ENCODE data around the gene HEXIM1. TPM values are rescaled to one million over a fixed set of nuclear protein-coding genes. Genes with fewer than 3 reads are reported as not detected.
A peak's percentile ranks its signal among the peaks of the same experiment; 100 is the strongest.

Gene HEXIM1
- total and polyA plus RNA-seq, 2 donors = 8.8 to 33.9 TPM

DNA sequence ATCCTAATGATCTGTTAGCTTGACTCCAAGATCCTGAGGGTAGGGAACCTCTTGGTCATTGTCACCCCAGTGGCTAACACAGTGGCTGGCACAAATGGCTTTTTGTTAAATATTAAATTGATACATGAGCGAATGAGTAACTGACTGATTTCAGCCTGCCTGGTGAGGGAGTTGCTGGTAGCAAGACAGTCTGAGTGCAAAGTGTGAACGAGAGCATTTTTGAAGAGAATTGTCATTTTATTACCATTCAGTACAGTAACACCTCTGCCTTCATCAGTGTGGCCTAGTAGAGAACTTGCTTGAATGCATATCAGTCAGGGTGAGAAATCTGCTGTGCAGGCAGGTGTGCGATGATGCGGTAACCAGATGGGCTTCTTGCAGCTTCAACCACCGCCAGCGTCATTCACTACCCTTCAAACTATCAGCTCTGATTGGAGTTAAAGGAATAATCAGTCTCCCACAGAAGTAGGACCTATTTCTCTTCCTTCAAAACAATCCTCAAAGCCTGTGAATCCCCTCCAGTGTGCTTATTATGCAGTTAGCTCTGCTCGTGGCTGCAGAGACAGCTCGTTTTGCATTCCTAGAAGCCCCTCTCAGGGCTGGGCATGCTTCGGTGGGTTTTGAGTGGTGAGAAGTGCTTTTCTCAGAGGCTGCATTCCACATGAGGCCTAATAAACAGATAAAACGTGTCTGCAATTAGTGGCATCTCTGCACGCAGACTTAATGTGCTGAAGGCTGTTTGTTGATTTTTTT lies 42.4 kb downstream of the HEXIM1 start:
- Histone ChIP-seq H3K9me3 (ENCODE audit: control insufficient read depth in 2 of 2, insufficient read depth in 1 of 2, low read length in 1 of 2) (no peaks in the 10 kb centered on the region), H3K4me1 (ENCODE audit: control insufficient read depth in 2 of 2, insufficient read depth in 2 of 2, low read length in 2 of 2) (no peaks in the 10 kb centered on the region), H3K27ac (ENCODE audit: low read depth in 1 of 2, low read length in 1 of 2) (no peak overlapping the region), H3K36me3 (ENCODE audit: control insufficient read depth in 2 of 2, insufficient read depth in 2 of 2, low read length in 1 of 2) (no peaks in the 10 kb centered on the region), H3K4me3 (ENCODE audit: low read length in 2 of 2) (no peak overlapping the region), H3K27me3 (ENCODE audit: control insufficient read depth in 2 of 2, insufficient read depth in 1 of 2, low read length in 1 of 2) (no peaks in the 10 kb centered on the region)
- DNase-seq (ENCODE audit: low read depth in 6 of 9, low spot score in 9 of 9) = no peak
- WGBS = 84% methylated on average over 11 of the region's 11 CpGs

DNA sequence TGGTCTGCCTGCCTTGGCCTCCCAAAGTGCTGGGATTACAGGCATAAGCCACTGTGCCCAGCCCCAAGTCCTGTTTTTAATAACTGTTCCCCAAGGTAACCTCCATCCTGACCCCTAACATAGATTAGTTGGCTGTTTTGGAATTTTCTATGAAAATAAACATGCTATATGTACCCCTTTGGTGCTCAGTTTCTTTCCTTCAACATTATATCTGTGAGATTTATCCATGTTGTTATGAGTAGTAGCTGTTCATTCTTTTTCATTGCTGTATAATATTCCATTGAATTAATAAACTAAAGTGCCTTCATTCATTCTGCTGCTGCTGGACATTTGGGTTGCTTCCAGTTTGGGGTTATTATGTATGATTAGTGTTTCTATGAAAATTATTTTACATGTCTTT lies 47.1 kb downstream of the HEXIM1 start:
- Histone ChIP-seq H3K9me3 (ENCODE audit: control insufficient read depth in 2 of 2, insufficient read depth in 1 of 2, low read length in 1 of 2) (no peaks in the 10 kb centered on the region), H3K36me3 (ENCODE audit: control insufficient read depth in 2 of 2, insufficient read depth in 2 of 2, low read length in 1 of 2) (no peaks in the 10 kb centered on the region), H3K4me1 (ENCODE audit: control insufficient read depth in 2 of 2, insufficient read depth in 2 of 2, low read length in 2 of 2) (peaks cover 5 to 12% of the 10 kb centered on the region in 2 donors), H3K27ac (ENCODE audit: low read depth in 1 of 2, low read length in 1 of 2) (no peak overlapping the region), H3K27me3 (ENCODE audit: control insufficient read depth in 2 of 2, insufficient read depth in 1 of 2, low read length in 1 of 2) (no peaks in the 10 kb centered on the region), H3K4me3 (ENCODE audit: low read length in 2 of 2) (no peak overlapping the region)
- DNase-seq (ENCODE audit: low read depth in 6 of 9, low spot score in 9 of 9) = no peak

DNA sequence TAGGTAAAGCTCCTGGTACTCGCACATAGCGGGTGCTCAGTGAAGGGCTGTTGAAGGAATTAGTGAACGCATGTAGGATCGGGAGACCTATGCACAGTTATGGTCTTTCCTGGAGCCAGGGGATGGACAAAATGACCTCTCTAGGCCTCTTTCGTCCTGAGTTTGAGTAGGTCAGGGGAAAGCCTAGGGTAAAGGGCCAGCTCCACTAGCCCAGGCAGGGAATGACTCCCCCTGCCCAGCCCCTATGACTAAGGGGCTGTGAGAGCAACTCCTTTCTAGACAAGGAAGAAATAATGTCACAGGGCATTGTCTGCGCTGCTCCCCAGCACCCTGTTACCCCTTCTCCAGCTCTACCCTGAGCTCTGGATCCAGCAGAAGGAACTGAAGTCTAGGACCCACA lies 48.8 kb downstream of the HEXIM1 start:
- Histone ChIP-seq H3K27ac (ENCODE audit: low read depth in 1 of 2, low read length in 1 of 2) (no peak overlapping the region), H3K4me1 (ENCODE audit: control insufficient read depth in 2 of 2, insufficient read depth in 2 of 2, low read length in 2 of 2) (peaks cover 5 to 12% of the 10 kb centered on the region in 2 donors), H3K4me3 (ENCODE audit: low read length in 2 of 2) (no peak overlapping the region), H3K27me3 (ENCODE audit: control insufficient read depth in 2 of 2, insufficient read depth in 1 of 2, low read length in 1 of 2) (no peaks in the 10 kb centered on the region), H3K36me3 (ENCODE audit: control insufficient read depth in 2 of 2, insufficient read depth in 2 of 2, low read length in 1 of 2) (no peaks in the 10 kb centered on the region), H3K9me3 (ENCODE audit: control insufficient read depth in 2 of 2, insufficient read depth in 1 of 2, low read length in 1 of 2) (no peaks in the 10 kb centered on the region)
- WGBS = 90% methylated on average over 6 of the region's 6 CpGs
- no peak for DNase-seq (ENCODE audit: low read depth in 6 of 9, low spot score in 9 of 9)

DNA sequence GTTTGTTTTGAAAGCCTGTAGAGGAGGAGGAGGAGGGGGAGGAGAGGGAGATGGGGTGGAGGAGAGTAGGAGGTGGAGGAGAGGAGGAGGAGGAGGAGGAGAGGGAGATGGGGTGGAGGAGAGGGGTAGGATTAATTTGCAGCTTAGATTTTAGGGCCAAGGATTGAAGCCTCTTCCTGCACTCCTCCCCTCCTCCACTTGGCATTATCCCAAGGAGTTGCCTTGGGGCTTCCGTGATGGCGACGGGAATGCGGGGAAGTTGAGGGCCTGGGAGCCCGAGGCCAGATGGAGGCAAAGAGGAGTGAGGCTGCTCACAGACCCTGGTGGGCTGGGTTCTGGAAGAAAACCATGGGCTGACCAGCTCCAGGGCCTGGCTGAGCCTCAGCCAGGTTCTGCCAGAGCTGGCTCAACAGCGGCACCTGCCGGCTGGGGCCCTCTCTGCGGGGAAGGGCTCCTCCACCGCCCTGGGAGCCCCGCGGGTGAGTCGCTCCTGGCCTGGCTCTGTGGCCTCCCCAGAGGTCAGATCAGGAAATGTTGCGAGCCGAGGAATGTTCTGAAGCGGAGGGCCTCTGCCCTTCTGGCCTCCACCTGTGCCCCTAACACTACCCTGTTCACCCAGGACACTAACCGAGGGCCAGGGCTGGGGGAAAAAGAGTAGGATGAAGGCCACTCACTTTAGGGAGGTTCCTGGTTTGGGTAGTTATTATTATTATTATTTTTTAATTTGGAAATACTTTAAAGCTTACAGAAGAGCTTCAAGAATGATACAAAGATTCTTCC lies 49.5 kb downstream of the HEXIM1 start:
- WGBS = 6% methylated on average over 16 of the region's 16 CpGs
- H3K4me1 ChIP-seq (ENCODE audit: control insufficient read depth in 2 of 2, insufficient read depth in 2 of 2, low read length in 2 of 2) = peaks cover 5 to 12% of the 10 kb centered on the region in 2 donors
- no peak overlapping the region for H3K27ac ChIP-seq (ENCODE audit: low read depth in 1 of 2, low read length in 1 of 2)
- H3K27me3 ChIP-seq (ENCODE audit: control insufficient read depth in 2 of 2, insufficient read depth in 1 of 2, low read length in 1 of 2) = no peaks in the 10 kb centered on the region
- DNase-seq (ENCODE audit: low read depth in 6 of 9, low spot score in 9 of 9) = peak in 8 of 9 donors; percentile 48 to 84 (median 70)
- H3K4me3 ChIP-seq (ENCODE audit: low read length in 2 of 2) = no peak overlapping the region
- H3K36me3 ChIP-seq (ENCODE audit: control insufficient read depth in 2 of 2, insufficient read depth in 2 of 2, low read length in 1 of 2) = no peaks in the 10 kb centered on the region
- no peaks in the 10 kb centered on the region for H3K9me3 ChIP-seq (ENCODE audit: control insufficient read depth in 2 of 2, insufficient read depth in 1 of 2, low read length in 1 of 2)

DNA sequence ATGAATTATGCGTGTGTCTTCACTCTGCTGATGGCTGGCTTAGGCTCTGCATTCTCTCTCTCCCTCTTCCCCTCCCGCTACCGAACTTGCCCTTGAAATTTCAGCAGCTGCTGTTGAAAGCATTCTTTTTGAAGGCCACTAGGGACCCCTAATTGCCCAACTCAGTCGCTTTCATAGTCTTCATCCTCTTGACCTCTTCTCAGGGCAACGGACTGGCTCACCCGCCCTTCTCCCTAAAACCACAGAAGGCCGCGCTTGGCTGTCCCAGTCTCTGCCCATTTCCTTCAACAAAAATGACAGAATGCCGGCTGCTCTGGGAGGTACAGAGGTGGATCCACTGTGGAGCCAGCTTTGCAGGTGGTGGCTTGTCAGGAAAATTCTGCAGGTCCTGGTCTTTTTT lies 52.4 kb downstream of the HEXIM1 start:
- Histone ChIP-seq H3K27ac (ENCODE audit: low read depth in 1 of 2, low read length in 1 of 2) (no peak overlapping the region), H3K9me3 (ENCODE audit: control insufficient read depth in 2 of 2, insufficient read depth in 1 of 2, low read length in 1 of 2) (no peaks in the 10 kb centered on the region), H3K27me3 (ENCODE audit: control insufficient read depth in 2 of 2, insufficient read depth in 1 of 2, low read length in 1 of 2) (no peaks in the 10 kb centered on the region), H3K4me1 (ENCODE audit: control insufficient read depth in 2 of 2, insufficient read depth in 2 of 2, low read length in 2 of 2) (peaks cover 5 to 12% of the 10 kb centered on the region in 2 donors), H3K36me3 (ENCODE audit: control insufficient read depth in 2 of 2, insufficient read depth in 2 of 2, low read length in 1 of 2) (no peaks in the 10 kb centered on the region), H3K4me3 (ENCODE audit: low read length in 2 of 2) (no peak overlapping the region)
- no peak for DNase-seq (ENCODE audit: low read depth in 6 of 9, low spot score in 9 of 9)
- 90% methylated on average over 9 of the region's 9 CpGs for WGBS

DNA sequence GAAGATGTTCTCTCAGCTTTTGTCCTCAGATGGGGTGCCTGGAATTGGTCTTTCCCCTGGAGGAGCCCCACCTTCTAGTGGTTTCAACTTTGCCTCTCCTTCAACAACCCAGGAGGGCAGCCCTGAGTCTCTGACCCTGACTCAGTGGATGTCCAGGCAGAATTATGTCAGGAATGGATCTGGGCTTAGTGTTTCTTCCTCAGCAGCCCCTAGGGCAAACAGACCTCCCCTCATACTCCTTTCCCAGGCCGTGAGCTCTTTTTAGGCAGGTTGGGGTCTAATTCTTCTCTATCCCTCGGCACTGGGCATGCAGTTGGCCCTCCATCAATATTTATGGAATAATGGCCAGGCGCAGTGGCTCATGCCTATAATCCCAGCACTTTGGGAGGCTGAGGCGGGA lies 53.2 kb downstream of the HEXIM1 start:
- WGBS = 98% methylated on average over 4 of the region's 4 CpGs

More for the DNA sequence above, 53.2 kb downstream of the HEXIM1 start:
- H3K27ac ChIP-seq (ENCODE audit: low read depth in 1 of 2, low read length in 1 of 2) = no peak overlapping the region
- peaks cover 5 to 12% of the 10 kb centered on the region in 2 donors for H3K4me1 ChIP-seq (ENCODE audit: control insufficient read depth in 2 of 2, insufficient read depth in 2 of 2, low read length in 2 of 2)
- H3K4me3 ChIP-seq (ENCODE audit: low read length in 2 of 2) = no peak overlapping the region
- no peaks in the 10 kb centered on the region for H3K27me3 ChIP-seq (ENCODE audit: control insufficient read depth in 2 of 2, insufficient read depth in 1 of 2, low read length in 1 of 2)
- no peak for DNase-seq (ENCODE audit: low read depth in 6 of 9, low spot score in 9 of 9)
- H3K9me3 ChIP-seq (ENCODE audit: control insufficient read depth in 2 of 2, insufficient read depth in 1 of 2, low read length in 1 of 2) = no peaks in the 10 kb centered on the region
- no peaks in the 10 kb centered on the region for H3K36me3 ChIP-seq (ENCODE audit: control insufficient read depth in 2 of 2, insufficient read depth in 2 of 2, low read length in 1 of 2)

Other genes with a start within 250 kb of the HEXIM1 start
- gene EFTUD2, start 249.0 kb upstream of the HEXIM1 start, total RNA-seq = 65.8 TPM
- gene EFTUD2, start 249.0 kb upstream of the HEXIM1 start, polyA plus RNA-seq = 44.0 TPM
- gene GFAP, start 233.0 kb upstream of the HEXIM1 start, total RNA-seq = 0.19 TPM
- gene GFAP, start 233.0 kb upstream of the HEXIM1 start, polyA plus RNA-seq = 0.43 TPM
- 3.5 TPM for gene KIF18B, start 200.7 kb upstream of the HEXIM1 start, total RNA-seq
- gene KIF18B, start 200.7 kb upstream of the HEXIM1 start, polyA plus RNA-seq = 2.4 TPM
- gene C1QL1, start 180.2 kb upstream of the HEXIM1 start, total RNA-seq = 0.09 TPM
- 0.23 TPM for gene C1QL1, start 180.2 kb upstream of the HEXIM1 start, polyA plus RNA-seq
- gene DCAKD, start 96.8 kb upstream of the HEXIM1 start, total RNA-seq = 26.7 TPM
- 24.7 TPM for gene DCAKD, start 96.8 kb upstream of the HEXIM1 start, polyA plus RNA-seq
- 70.7 TPM for gene NMT1, start 87.2 kb upstream of the HEXIM1 start, total RNA-seq
- gene NMT1, start 87.2 kb upstream of the HEXIM1 start, polyA plus RNA-seq = 39.3 TPM
- gene PLCD3, start 16.0 kb upstream of the HEXIM1 start, total RNA-seq = 0.66 TPM
- 9.1 TPM for gene PLCD3, start 16.0 kb upstream of the HEXIM1 start, polyA plus RNA-seq
- gene ACBD4, start 12.8 kb upstream of the HEXIM1 start, total RNA-seq = 4.7 TPM
- 26.5 TPM for gene ACBD4, start 12.8 kb upstream of the HEXIM1 start, polyA plus RNA-seq
- 7.4 TPM for gene HEXIM2, start 13.4 kb downstream of the HEXIM1 start, total RNA-seq
- 9.6 TPM for gene HEXIM2, start 13.4 kb downstream of the HEXIM1 start, polyA plus RNA-seq
- 16.7 TPM for gene FMNL1, start 73.4 kb downstream of the HEXIM1 start, total RNA-seq
- 79.5 TPM for gene FMNL1, start 73.4 kb downstream of the HEXIM1 start, polyA plus RNA-seq
- gene SPATA32, start 113.6 kb downstream of the HEXIM1 start, total RNA-seq = 0.05 TPM
- 0.21 TPM for gene SPATA32, start 113.6 kb downstream of the HEXIM1 start, polyA plus RNA-seq
- gene MAP3K14, start 168.5 kb downstream of the HEXIM1 start, total RNA-seq = 9.7 TPM
- 21.8 TPM for gene MAP3K14, start 168.5 kb downstream of the HEXIM1 start, polyA plus RNA-seq

All from thymus (tissue), 11 donors.